NCI-H1048 (cell line): Measurements from ENCODE around the gene MMADHC.

Source experiments
- DNase-seq: peaks from one replicate; lab custom pipeline; 2025; lab: John Stamatoyannopoulos, UW

MMADHC gene

GRCh38 chr2:149587220-149587949 lies at the start of gene MMADHC:
TSS of gene MMADHC (minus strand) at chr2:149587775. CDS start at chr2:149587097, 678 bp downstream.
- DNase-seq = peak; percentile 88

- DNase-seq = no peak
Observed at GRCh38 chr2:149634103-149634502, 46.5 kb upstream of the MMADHC start.

- DNase-seq = no peak
Observed at GRCh38 chr2:149630445-149630844, 42.9 kb upstream of the MMADHC start.

GRCh38 chr2:149629026-149629425 lies 41.5 kb upstream of the MMADHC start:
- DNase-seq = no peak

GRCh38 chr2:149627111-149627801 lies 39.7 kb upstream of the MMADHC start:
- no peak for DNase-seq

GRCh38 chr2:149625671-149626070 lies 38.1 kb upstream of the MMADHC start:
- DNase-seq = no peak

GRCh38 chr2:149625271-149625670 lies 37.7 kb upstream of the MMADHC start:
- DNase-seq = no peak

GRCh38 chr2:149622343-149622742 lies 34.8 kb upstream of the MMADHC start:
- DNase-seq = no peak

GRCh38 chr2:149617476-149617875 lies 29.9 kb upstream of the MMADHC start:
- no peak for DNase-seq

- no peak for DNase-seq
Observed at GRCh38 chr2:149616681-149617456, 29.3 kb upstream of the MMADHC start.

GRCh38 chr2:149613704-149614103 lies 26.1 kb upstream of the MMADHC start:
- no peak for DNase-seq

- DNase-seq = no peak
Observed at GRCh38 chr2:149612122-149612521, 24.5 kb upstream of the MMADHC start.

GRCh38 chr2:149611100-149611820 lies 23.7 kb upstream of the MMADHC start:
- no peak for DNase-seq

GRCh38 chr2:149606251-149606811 lies 18.8 kb upstream of the MMADHC start:
- no peak for DNase-seq

- DNase-seq = no peak
Observed at GRCh38 chr2:149603248-149603647, 15.7 kb upstream of the MMADHC start.

GRCh38 chr2:149601141-149601796 lies 13.7 kb upstream of the MMADHC start:
- DNase-seq = no peak

GRCh38 chr2:149597668-149598326 lies 10.2 kb upstream of the MMADHC start:
- DNase-seq = peak; percentile 68

GRCh38 chr2:149597050-149597667 lies 9.6 kb upstream of the MMADHC start:
- DNase-seq = no peak

GRCh38 chr2:149596471-149596870 lies 8.9 kb upstream of the MMADHC start:
- no peak for DNase-seq
